ENCODE measurements around the gene TMC1.

DNA sequence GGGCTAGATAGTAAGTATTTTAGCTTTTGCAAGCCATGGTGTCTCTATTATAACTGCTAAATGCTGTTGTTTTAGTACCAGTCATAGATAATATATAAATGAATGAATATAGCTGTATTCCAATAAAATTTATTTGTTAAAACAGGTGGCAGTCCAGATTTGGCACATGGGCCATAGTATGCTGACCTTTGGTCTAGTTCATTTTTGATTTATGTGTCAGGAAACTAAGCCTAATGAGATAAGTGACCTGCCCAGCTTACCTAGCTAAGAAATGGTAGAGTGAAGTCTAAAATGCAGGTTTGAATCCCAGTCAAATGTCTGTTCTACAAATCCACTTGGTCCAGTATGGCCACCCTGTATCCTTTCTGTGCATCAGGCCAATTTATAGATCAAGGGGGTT is 292.1 kb downstream of the TMC1 start:
- TF ChIP-seq, protein P1, sequence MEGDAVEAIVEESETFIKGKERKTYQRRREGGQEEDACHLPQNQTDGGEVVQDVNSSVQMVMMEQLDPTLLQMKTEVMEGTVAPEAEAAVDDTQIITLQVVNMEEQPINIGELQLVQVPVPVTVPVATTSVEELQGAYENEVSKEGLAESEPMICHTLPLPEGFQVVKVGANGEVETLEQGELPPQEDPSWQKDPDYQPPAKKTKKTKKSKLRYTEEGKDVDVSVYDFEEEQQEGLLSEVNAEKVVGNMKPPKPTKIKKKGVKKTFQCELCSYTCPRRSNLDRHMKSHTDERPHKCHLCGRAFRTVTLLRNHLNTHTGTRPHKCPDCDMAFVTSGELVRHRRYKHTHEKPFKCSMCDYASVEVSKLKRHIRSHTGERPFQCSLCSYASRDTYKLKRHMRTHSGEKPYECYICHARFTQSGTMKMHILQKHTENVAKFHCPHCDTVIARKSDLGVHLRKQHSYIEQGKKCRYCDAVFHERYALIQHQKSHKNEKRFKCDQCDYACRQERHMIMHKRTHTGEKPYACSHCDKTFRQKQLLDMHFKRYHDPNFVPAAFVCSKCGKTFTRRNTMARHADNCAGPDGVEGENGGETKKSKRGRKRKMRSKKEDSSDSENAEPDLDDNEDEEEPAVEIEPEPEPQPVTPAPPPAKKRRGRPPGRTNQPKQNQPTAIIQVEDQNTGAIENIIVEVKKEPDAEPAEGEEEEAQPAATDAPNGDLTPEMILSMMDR (conservative IDR thresholded peaks at IDR 0.05; ENCODE audit: low read length): no peak
- TF ChIP-seq EZH2phosphoT487 (IDR thresholded peaks at IDR 0.05; ENCODE audit: borderline replicate concordance): no peak
